Measurements from ENCODE around the gene CLSTN3. TPM values are rescaled to one million over a fixed set of nuclear protein-coding genes. Genes with fewer than 3 reads are reported as not detected.
A peak's percentile ranks its signal among the peaks of the same experiment; 100 is the strongest.

Gene CLSTN3
- total and polyA plus RNA-seq, 2 of the 13 experiments (the other 11 are each of a cell fraction or from before 2014, with no cell fraction given), result 26.2 to 94.1 TPM

DNA sequence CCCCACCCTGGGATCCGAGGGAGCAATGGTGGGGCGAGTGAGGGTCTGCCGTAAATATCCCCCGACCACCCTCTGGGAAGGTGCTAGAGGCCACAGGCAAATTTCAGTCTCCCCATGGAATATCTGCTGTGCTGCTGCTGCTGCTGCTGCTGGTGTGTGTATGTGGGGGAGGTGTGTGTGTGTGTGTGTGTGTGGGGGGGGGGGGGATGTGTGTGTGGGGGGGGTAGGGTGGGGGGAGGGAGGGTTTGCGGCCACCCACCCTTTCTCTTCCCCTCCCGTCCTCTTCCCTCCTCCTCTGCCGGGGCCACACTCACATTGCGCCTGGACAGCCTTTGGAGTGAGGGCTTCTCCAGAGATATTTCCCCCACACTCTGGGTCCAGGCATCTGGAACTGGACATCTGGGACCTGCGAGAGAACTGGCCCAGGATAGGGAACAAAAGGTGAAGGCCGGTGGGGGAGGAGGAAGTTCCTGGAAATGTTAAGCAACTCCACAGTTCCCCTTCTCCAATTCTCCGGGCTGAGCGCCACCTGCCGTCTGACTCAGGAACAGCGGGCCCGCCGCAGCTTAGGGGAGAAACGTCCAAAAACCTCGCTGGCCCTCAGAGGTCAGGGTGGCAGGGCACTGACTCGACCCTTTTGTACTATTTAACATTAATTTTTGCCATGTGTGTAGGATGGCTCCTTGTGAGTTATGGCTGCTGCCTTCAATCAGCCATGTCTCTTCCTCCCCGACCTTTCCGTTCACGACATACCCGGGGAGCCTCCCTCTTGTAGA lies 21.2 kb upstream of the CLSTN3 start, which contains the start of gene C1RL (continued):
- TF ChIP-seq, protein P1, sequence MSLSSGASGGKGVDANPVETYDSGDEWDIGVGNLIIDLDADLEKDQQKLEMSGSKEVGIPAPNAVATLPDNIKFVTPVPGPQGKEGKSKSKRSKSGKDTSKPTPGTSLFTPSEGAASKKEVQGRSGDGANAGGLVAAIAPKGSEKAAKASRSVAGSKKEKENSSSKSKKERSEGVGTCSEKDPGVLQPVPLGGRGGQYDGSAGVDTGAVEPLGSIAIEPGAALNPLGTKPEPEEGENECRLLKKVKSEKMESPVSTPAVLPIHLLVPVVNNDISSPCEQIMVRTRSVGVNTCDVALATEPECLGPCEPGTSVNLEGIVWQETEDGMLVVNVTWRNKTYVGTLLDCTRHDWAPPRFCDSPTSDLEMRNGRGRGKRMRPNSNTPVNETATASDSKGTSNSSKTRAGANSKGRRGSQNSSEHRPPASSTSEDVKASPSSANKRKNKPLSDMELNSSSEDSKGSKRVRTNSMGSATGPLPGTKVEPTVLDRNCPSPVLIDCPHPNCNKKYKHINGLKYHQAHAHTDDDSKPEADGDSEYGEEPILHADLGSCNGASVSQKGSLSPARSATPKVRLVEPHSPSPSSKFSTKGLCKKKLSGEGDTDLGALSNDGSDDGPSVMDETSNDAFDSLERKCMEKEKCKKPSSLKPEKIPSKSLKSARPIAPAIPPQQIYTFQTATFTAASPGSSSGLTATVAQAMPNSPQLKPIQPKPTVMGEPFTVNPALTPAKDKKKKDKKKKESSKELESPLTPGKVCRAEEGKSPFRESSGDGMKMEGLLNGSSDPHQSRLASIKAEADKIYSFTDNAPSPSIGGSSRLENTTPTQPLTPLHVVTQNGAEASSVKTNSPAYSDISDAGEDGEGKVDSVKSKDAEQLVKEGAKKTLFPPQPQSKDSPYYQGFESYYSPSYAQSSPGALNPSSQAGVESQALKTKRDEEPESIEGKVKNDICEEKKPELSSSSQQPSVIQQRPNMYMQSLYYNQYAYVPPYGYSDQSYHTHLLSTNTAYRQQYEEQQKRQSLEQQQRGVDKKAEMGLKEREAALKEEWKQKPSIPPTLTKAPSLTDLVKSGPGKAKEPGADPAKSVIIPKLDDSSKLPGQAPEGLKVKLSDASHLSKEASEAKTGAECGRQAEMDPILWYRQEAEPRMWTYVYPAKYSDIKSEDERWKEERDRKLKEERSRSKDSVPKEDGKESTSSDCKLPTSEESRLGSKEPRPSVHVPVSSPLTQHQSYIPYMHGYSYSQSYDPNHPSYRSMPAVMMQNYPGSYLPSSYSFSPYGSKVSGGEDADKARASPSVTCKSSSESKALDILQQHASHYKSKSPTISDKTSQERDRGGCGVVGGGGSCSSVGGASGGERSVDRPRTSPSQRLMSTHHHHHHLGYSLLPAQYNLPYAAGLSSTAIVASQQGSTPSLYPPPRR (CRISPR knock-in tag; IDR thresholded peaks at IDR 0.05; ENCODE audit: borderline replicate concordance), result peak; percentile 33; the same call in 1 of the 2 replicates
- TF ChIP-seq ETV6 (CRISPR knock-in tag; conservative IDR thresholded peaks at IDR 0.05) (0 out of 2 replicates have a peak, but pooled peaks have one; percentile 73), ZFP90 (CRISPR knock-in tag; IDR thresholded peaks at IDR 0.05; ENCODE audit: borderline replicate concordance) (no peak; the same call in 1 of the 2 replicates), TAF1 (CRISPR knock-in tag; IDR thresholded peaks at IDR 0.05) (peak; percentile 3; the same call in 1 of the 2 replicates), ZNF572 (CRISPR knock-in tag; IDR thresholded peaks at IDR 0.05) (no peak), WIZ (CRISPR knock-in tag; IDR thresholded peaks at IDR 0.05) (no peak), ZNF460 (CRISPR knock-in tag; IDR thresholded peaks at IDR 0.05; ENCODE audit: borderline replicate concordance) (no peak), ZNF577 (CRISPR knock-in tag; IDR thresholded peaks at IDR 0.05; ENCODE audit: borderline replicate concordance, low read depth) (no peak), GTF2F1 (IDR thresholded peaks at IDR 0.05; ENCODE audit: low read length) (no peak), ZNF264 (CRISPR knock-in tag; IDR thresholded peaks at IDR 0.05) (no peak), MTA3 (CRISPR knock-in tag; IDR thresholded peaks at IDR 0.05) (no peak), ZNF816 (CRISPR knock-in tag; IDR thresholded peaks at IDR 0.05; ENCODE audit: borderline replicate concordance) (no peak), HNRNPK (IDR thresholded peaks at IDR 0.05; ENCODE audit: low read depth, low read length, poor library complexity, severe bottlenecking) (no peak), TEAD3 (CRISPR knock-in tag; optimal IDR thresholded peaks at IDR 0.05; ENCODE audit: borderline replicate concordance) (peak; percentile 55), KLF11 (CRISPR knock-in tag; IDR thresholded peaks at IDR 0.05) (no peak)
- TF ChIP-seq, protein P2, sequence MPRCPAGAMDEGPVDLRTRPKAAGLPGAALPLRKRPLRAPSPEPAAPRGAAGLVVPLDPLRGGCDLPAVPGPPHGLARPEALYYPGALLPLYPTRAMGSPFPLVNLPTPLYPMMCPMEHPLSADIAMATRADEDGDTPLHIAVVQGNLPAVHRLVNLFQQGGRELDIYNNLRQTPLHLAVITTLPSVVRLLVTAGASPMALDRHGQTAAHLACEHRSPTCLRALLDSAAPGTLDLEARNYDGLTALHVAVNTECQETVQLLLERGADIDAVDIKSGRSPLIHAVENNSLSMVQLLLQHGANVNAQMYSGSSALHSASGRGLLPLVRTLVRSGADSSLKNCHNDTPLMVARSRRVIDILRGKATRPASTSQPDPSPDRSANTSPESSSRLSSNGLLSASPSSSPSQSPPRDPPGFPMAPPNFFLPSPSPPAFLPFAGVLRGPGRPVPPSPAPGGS (CRISPR knock-in tag; IDR thresholded peaks at IDR 0.05), result no peak
- TF ChIP-seq, protein P3, sequence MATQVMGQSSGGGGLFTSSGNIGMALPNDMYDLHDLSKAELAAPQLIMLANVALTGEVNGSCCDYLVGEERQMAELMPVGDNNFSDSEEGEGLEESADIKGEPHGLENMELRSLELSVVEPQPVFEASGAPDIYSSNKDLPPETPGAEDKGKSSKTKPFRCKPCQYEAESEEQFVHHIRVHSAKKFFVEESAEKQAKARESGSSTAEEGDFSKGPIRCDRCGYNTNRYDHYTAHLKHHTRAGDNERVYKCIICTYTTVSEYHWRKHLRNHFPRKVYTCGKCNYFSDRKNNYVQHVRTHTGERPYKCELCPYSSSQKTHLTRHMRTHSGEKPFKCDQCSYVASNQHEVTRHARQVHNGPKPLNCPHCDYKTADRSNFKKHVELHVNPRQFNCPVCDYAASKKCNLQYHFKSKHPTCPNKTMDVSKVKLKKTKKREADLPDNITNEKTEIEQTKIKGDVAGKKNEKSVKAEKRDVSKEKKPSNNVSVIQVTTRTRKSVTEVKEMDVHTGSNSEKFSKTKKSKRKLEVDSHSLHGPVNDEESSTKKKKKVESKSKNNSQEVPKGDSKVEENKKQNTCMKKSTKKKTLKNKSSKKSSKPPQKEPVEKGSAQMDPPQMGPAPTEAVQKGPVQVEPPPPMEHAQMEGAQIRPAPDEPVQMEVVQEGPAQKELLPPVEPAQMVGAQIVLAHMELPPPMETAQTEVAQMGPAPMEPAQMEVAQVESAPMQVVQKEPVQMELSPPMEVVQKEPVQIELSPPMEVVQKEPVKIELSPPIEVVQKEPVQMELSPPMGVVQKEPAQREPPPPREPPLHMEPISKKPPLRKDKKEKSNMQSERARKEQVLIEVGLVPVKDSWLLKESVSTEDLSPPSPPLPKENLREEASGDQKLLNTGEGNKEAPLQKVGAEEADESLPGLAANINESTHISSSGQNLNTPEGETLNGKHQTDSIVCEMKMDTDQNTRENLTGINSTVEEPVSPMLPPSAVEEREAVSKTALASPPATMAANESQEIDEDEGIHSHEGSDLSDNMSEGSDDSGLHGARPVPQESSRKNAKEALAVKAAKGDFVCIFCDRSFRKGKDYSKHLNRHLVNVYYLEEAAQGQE (IDR thresholded peaks at IDR 0.05; ENCODE audit: borderline replicate concordance in 1 of 2, low read depth in 1 of 2, low read length in 2 of 2), result peak in 1 of 2 experiments; percentile 33; a peak in 1 of 4 replicates
- TF ChIP-seq, protein P4, sequence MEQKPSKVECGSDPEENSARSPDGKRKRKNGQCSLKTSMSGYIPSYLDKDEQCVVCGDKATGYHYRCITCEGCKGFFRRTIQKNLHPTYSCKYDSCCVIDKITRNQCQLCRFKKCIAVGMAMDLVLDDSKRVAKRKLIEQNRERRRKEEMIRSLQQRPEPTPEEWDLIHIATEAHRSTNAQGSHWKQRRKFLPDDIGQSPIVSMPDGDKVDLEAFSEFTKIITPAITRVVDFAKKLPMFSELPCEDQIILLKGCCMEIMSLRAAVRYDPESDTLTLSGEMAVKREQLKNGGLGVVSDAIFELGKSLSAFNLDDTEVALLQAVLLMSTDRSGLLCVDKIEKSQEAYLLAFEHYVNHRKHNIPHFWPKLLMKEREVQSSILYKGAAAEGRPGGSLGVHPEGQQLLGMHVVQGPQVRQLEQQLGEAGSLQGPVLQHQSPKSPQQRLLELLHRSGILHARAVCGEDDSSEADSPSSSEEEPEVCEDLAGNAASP (CRISPR knock-in tag; IDR thresholded peaks at IDR 0.05; ENCODE audit: borderline replicate concordance), result peak; percentile 83; the same call in 1 of the 2 replicates

Data from HepG2 (cell line).